ENCODE measurements around the gene CLEC4D.
"Not testable (repeated sequence)": the region's sequence is repeated elsewhere in the genome, so short reads cannot be mapped to it uniquely, and the experiment has no call there.

The CLEC4D gene

GRCh38 chr12:8513256-8513655 lies at the start of gene CLEC4D:
TSS of gene CLEC4D (plus strand) at chr12:8513503. CDS start at chr12:8513733, 230 bp downstream.
- Mint-ChIP-seq H3K27ac (no peak within 1 kb of the TSS), H3K36me3 (ENCODE audit: low read depth) (no peaks in the 10 kb centered on the region), H3K9me3 (no peaks in the 10 kb centered on the region), H3K27me3 (peaks cover 18% of the 10 kb centered on the region), H3K4me3 (no peak within 1 kb of the TSS), H3K4me1 (no peaks in the 10 kb centered on the region)
- ATAC-seq, result no peak
- no peak for DNase-seq

GRCh38 chr12:8465301-8465996 lies 47.9 kb upstream of the CLEC4D start:
- Mint-ChIP-seq H3K9me3 (peaks cover 8% of the 10 kb centered on the region), H3K4me1 (no peaks in the 10 kb centered on the region), H3K4me3 (no peak overlapping the region), H3K36me3 (ENCODE audit: low read depth) (no peaks in the 10 kb centered on the region), H3K27me3 (peaks cover 18% of the 10 kb centered on the region), H3K27ac (no peak overlapping the region)
- ATAC-seq (no peak), DNase-seq (no peak)

DNA sequence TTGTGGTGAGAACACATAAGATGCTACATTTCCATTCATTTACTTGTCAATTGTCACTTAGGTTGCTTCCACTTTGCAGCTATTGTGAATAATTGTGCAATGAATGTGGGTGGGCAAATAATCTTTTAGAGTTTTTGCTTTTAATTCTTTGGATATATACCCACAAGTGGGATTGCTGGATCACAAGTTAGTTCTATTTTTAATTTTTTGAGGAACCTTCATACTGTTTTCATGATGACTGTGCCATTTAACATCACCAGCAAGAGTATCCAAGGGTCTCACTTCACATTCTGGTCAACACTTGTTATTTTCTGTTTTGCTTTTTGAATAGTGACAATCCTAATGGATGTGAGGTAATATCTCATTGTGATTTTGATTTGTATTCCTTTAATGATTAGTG lies 47.1 kb upstream of the CLEC4D start:
- Mint-ChIP-seq H3K4me1 (no peaks in the 10 kb centered on the region), H3K27ac (no peak overlapping the region), H3K27me3 (peaks cover 22% of the 10 kb centered on the region), H3K36me3 (ENCODE audit: low read depth) (no peaks in the 10 kb centered on the region), H3K4me3 (no peak overlapping the region), H3K9me3 (peaks cover 8% of the 10 kb centered on the region)
- DNase-seq, result no peak
- ATAC-seq, result no peak

DNA sequence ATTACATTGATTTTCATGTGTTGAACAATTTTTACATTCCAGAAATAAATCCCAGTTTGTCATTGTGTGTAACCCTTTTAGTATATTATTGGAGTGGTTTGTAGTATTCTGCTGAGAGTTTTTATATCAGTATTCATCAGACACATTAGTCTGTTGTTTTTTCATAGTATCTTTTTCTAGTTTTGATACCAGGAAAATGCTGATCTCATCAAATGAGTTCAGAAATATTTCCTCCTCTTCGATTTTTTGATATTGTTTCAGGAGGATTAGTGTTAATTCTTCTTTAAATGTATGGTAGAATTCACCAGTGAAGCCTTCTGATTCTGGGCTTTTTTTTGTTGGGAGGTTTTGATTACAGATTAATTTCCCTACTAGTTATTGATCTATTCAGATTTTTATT lies 42.2 kb upstream of the CLEC4D start:
- Mint-ChIP-seq H3K27me3 (peaks cover 26% of the 10 kb centered on the region), H3K9me3 (peaks cover 8% of the 10 kb centered on the region)

GRCh38 chr12:8475508-8476203 lies 37.6 kb upstream of the CLEC4D start:
- no peak overlapping the region for H3K27ac Mint-ChIP-seq
- H3K27me3 Mint-ChIP-seq, result peaks cover 12% of the 10 kb centered on the region
- no peaks in the 10 kb centered on the region for H3K36me3 Mint-ChIP-seq (ENCODE audit: low read depth)
- H3K4me3 Mint-ChIP-seq, result no peak overlapping the region
- H3K9me3 Mint-ChIP-seq, result no peaks in the 10 kb centered on the region
- DNase-seq (no peak), ATAC-seq (no peak)
- no peaks in the 10 kb centered on the region for H3K4me1 Mint-ChIP-seq

More for the DNA sequence above, 42.2 kb upstream of the CLEC4D start:
- DNase-seq (no peak), ATAC-seq (no peak)
- H3K36me3 Mint-ChIP-seq (ENCODE audit: low read depth), result no peaks in the 10 kb centered on the region
- no peak overlapping the region for H3K4me3 Mint-ChIP-seq
- H3K4me1 Mint-ChIP-seq, result no peaks in the 10 kb centered on the region
- H3K27ac Mint-ChIP-seq, result no peak overlapping the region

DNA sequence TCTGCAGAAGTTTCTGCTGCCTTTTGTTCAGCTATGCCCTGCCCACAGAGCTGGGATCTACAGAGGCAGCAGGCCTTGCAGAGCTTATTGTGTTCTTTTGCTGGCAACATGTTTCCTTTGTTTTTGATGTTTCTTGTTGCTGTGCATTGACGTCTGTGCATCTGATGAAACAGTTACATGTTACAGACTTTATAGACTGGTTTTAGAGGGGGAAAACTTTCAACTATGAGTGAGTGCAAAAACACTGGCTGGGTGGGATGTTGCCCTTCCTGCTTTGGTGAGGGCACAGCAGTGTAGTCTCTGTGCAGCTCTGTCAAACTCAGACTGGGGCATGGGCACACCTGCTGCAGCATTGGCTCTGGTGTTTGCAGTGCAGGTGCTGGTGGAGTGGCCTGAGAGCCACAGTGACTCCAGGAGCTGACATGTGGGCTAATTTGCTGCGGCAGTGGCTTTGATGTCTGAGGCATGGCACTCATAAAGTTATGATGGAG lies 30.7 kb upstream of the CLEC4D start:
- Mint-ChIP-seq H3K9me3 (peaks cover 6% of the 10 kb centered on the region), H3K36me3 (ENCODE audit: low read depth) (no peaks in the 10 kb centered on the region), H3K4me1 (peaks cover 11% of the 10 kb centered on the region), H3K27me3 (peaks cover 3% of the 10 kb centered on the region), H3K4me3 (no peak overlapping the region), H3K27ac (no peak overlapping the region)
- DNase-seq (no peak), ATAC-seq (no peak)

DNA sequence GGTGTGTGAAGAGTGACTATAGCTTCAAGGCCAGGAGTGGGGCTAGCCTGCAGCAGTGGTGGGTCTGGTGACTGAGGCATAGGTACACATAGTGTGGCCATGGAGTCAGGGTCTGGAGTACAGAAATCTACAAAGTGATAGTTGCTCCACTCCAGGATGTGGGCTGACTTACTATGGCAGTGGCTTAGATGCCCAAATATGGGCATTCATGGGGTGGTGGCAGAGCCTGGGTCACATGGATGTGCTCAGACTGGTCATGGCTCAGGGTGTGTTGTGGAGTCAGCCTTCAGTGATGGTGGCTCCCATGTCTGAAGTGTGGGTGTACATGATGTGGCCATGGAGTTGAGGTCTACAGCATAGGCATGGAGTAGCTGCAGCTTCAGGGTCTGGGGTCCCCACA lies 30.2 kb upstream of the CLEC4D start:
- H3K36me3 Mint-ChIP-seq (ENCODE audit: low read depth), result no peaks in the 10 kb centered on the region
- H3K4me1 Mint-ChIP-seq, result peaks cover 11% of the 10 kb centered on the region
- DNase-seq (peak; percentile 3), ATAC-seq (peak; percentile 54)
- no peak overlapping the region for H3K27ac Mint-ChIP-seq
- H3K9me3 Mint-ChIP-seq, result peaks cover 6% of the 10 kb centered on the region
- H3K4me3 Mint-ChIP-seq, result no peak overlapping the region
- H3K27me3 Mint-ChIP-seq, result peaks cover 2% of the 10 kb centered on the region

DNA sequence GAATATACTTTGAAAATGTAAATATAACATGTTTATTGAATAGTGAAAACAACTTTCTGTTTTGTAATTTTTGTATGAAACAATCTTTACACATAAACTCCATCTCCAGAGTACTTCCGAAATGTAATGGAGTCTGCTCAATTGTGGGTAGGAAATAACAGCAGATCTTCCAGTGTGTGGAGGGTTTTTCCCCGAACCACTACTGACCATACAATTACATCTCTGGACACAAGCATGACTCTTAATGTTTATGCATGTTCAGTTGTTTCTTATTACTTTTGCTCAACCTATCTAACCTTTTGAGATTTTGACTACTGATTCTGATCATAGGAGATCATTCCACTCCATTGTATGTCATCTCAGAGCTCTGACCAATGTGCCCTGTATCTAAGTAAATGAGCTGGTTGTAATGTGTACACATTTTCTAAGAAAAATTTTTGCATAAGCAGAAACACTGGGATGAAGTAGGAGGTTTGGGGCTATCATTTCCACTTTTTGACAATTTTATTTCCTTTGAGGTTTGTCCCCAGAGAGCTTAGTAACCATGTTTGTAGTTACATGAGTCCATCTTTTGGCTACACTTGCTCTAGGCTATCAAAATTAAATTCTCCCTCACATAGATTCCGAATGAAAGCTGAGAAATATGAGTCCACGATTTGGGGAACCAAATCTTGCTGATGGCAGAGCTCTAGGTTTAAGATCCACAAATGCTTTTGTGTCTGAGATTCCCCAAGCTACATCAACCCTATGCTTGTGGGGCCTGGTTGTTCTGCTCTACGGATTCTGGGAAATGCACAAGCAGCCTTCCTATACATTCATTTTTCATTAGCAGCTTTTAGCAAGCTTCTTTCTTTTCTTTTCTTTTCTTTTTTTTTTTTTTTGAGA lies 21.4 kb upstream of the CLEC4D start:
- peak overlapping the region; percentile 43 for H3K27ac Mint-ChIP-seq
- peaks cover 32% of the 10 kb centered on the region for H3K4me1 Mint-ChIP-seq
- H3K27me3 Mint-ChIP-seq, result peaks cover 14% of the 10 kb centered on the region
- peaks cover 6% of the 10 kb centered on the region for H3K9me3 Mint-ChIP-seq
- no peak overlapping the region for H3K4me3 Mint-ChIP-seq
- DNase-seq (no peak), ATAC-seq (peak; percentile 21)
- no peaks in the 10 kb centered on the region for H3K36me3 Mint-ChIP-seq (ENCODE audit: low read depth)

DNA sequence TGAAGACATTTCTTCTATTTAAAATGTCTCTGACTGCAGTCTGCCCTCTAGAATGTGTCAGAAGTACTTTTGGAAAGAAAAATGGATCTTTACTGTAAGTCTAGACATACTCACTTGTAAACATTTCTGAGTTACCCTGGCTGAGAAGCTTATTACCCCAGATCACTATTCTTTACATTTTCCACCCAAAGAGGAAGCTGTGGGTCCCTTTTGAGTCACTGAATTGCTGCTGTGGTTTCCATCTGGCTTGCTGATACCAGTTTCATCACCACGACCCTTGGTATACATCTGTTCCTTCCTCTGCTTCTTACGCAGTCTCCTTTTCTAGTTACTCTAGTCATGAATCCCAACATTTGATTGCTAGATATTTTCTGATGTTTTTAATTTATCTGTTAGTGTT lies 20.2 kb upstream of the CLEC4D start:
- Mint-ChIP-seq H3K27ac (peak overlapping the region; percentile 55), H3K4me1 (peaks cover 32% of the 10 kb centered on the region), H3K27me3 (peaks cover 17% of the 10 kb centered on the region), H3K36me3 (ENCODE audit: low read depth) (no peaks in the 10 kb centered on the region), H3K4me3 (peak overlapping the region; percentile 25), H3K9me3 (no peaks in the 10 kb centered on the region)
- DNase-seq (peak; percentile 44), ATAC-seq (peak; percentile 97)

GRCh38 chr12:8495671-8496070 lies 17.6 kb upstream of the CLEC4D start:
- H3K4me1 Mint-ChIP-seq, result peaks cover 32% of the 10 kb centered on the region
- not testable (repeated sequence) for ATAC-seq; H3K9me3 Mint-ChIP-seq; H3K27ac Mint-ChIP-seq; H3K36me3 Mint-ChIP-seq (ENCODE audit: low read depth); DNase-seq; H3K4me3 Mint-ChIP-seq
- H3K27me3 Mint-ChIP-seq, result peaks cover 17% of the 10 kb centered on the region

GRCh38 chr12:8496074-8496473 lies 17.2 kb upstream of the CLEC4D start:
- H3K9me3 Mint-ChIP-seq; H3K36me3 Mint-ChIP-seq (ENCODE audit: low read depth); DNase-seq; H3K27ac Mint-ChIP-seq; ATAC-seq; H3K4me3 Mint-ChIP-seq: not testable (repeated sequence)
- Mint-ChIP-seq H3K27me3 (peaks cover 17% of the 10 kb centered on the region), H3K4me1 (peaks cover 32% of the 10 kb centered on the region)

DNA sequence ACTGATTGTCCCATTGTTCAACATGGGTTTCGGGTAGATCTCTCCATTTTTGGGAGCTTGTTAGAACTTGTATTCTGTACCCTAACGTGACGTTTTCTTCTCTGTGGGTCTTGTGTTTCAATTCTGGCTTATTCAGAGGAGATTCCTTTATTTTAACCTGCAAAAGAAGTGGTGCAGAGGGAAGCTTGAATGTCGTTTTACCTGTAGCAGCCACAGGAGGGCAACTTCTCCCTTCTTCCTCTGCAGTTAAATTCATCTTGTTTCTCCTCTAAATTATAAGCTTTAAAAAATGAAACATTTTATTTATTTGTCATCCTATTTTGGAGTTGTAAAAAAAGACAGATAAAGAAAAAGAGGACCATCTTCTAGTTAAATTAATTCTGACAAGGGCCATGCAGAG lies 13.7 kb upstream of the CLEC4D start:
- DNase-seq (no peak), ATAC-seq (no peak)
- Mint-ChIP-seq H3K27me3 (peaks cover 15% of the 10 kb centered on the region), H3K4me1 (peaks cover 6% of the 10 kb centered on the region), H3K36me3 (ENCODE audit: low read depth) (no peaks in the 10 kb centered on the region), H3K4me3 (no peak overlapping the region), H3K27ac (no peak overlapping the region), H3K9me3 (no peaks in the 10 kb centered on the region)

GRCh38 chr12:8501720-8502119 lies 11.6 kb upstream of the CLEC4D start:
- H3K27me3 Mint-ChIP-seq, result peaks cover 12% of the 10 kb centered on the region
- DNase-seq, result no peak
- H3K9me3 Mint-ChIP-seq, result no peaks in the 10 kb centered on the region
- no peak overlapping the region for H3K27ac Mint-ChIP-seq
- H3K4me3 Mint-ChIP-seq, result no peak overlapping the region
- no peak for ATAC-seq
- H3K36me3 Mint-ChIP-seq (ENCODE audit: low read depth), result no peaks in the 10 kb centered on the region
- H3K4me1 Mint-ChIP-seq, result peaks cover 4% of the 10 kb centered on the region

GRCh38 chr12:8504351-8504750 lies 9.0 kb upstream of the CLEC4D start:
- no peak for ATAC-seq
- DNase-seq, result no peak
- Mint-ChIP-seq H3K4me3 (no peak overlapping the region), H3K27ac (no peak overlapping the region), H3K27me3 (peaks cover 12% of the 10 kb centered on the region), H3K9me3 (no peaks in the 10 kb centered on the region), H3K4me1 (peaks cover 4% of the 10 kb centered on the region), H3K36me3 (ENCODE audit: low read depth) (no peaks in the 10 kb centered on the region)
